HUES48 (cell line): Measurements from ENCODE around the gene ZNF438.

Source experiments
- H3K27ac ChIP-seq: one replicate; pipeline ENCODE4 v1.7.0; 2013; ENCODE audit warnings: low read depth, low read length, inconsistent platforms
- H3K27me3 ChIP-seq: 2 replicates; pipeline ENCODE4 v1.6.1; 2013; ENCODE audit warnings: mild to moderate bottlenecking, low read length; ENCODE audit not compliant: control insufficient read depth, insufficient read depth
- H3K36me3 ChIP-seq: 2 replicates; pipeline ENCODE4 v1.6.1; 2013; ENCODE audit warnings: low read length; ENCODE audit not compliant: control insufficient read depth, insufficient read depth
- H3K4me1 ChIP-seq: 2 replicates; pipeline ENCODE4 v1.6.1; 2013; ENCODE audit warnings: mild to moderate bottlenecking, low read length; ENCODE audit not compliant: control insufficient read depth, insufficient read depth
- H3K4me3 ChIP-seq: 2 replicates; pipeline ENCODE4 v1.5.1; 2013; ENCODE audit warnings: mild to moderate bottlenecking, low read depth, low read length
- H3K9ac ChIP-seq: 2 replicates; pipeline ENCODE4 v1.6.1; 2013; ENCODE audit warnings: mild to moderate bottlenecking, low read depth, low read length, moderate library complexity
- H3K9me3 ChIP-seq: 2 replicates; pipeline ENCODE4 v1.6.1; 2013; ENCODE audit warnings: low read length; ENCODE audit not compliant: control insufficient read depth, insufficient read depth

The ZNF438 gene

DNA sequence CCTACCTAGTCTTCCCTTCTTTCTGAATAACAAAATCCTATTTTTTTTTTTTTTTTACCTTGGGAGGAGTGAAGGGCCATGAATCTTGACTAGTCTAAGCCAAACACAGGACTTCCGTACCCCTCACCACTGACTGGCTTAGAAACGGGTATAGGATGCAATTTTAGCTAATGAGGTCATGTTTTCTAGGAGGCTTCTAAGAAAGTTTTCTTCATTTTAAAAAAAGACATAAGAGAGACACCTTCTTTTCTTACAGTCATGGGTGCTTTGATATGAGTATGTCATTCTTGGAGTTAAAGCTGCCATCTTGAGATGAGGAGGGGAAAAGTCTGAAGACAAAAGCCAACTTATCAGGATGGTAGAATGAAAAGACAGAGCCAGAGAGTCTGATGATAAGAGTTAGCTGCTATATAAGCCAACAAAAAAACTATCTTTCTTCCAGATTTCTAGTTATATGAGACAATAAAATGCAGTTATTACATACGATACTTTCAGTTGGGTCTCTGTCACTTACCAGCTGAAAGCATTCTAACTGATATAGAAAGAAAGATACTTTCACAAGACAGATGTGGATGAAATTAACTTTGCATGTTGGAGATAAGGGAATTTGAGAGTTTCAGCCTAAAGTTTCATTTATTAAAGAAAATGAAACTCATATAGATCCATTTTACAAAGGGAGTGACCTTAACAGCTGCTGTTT lies 34.0 kb downstream of the ZNF438 start:
- no peaks in the 10 kb centered on the region for H3K27me3 ChIP-seq
- no peak overlapping the region for H3K27ac ChIP-seq
- no peak overlapping the region for H3K9ac ChIP-seq
- H3K4me1 ChIP-seq, result peaks cover 5% of the 10 kb centered on the region; the same call in 1 of the 2 replicates
- peaks cover 23% of the 10 kb centered on the region for H3K9me3 ChIP-seq
- H3K4me3 ChIP-seq, result no peak overlapping the region
- no peaks in the 10 kb centered on the region for H3K36me3 ChIP-seq

DNA sequence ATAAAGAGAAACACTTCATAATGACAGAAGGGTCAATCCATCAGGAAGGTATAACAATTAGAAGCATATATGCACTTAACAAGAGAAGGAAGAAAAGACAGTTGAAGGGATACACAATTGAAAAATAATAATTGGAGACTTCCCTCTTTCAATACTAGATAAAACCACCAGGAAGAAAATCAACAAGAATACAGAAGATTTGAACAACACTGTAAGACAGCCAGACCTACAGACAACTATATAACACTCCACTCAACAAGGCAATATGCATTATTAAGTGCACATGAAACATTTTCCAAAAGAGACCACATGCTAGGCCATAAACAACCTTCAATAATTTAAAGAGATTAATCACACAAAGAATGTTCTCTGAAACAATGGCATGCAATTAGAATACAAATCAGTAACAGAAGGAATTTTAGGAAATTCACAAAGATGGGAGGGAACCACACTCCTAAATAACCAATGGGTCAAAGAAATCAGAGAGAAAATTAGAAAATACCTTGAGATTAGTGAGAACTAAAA lies 35.1 kb downstream of the ZNF438 start:
- H3K9ac ChIP-seq, result no peak overlapping the region
- no peak overlapping the region for H3K27ac ChIP-seq
- H3K36me3 ChIP-seq, result no peaks in the 10 kb centered on the region
- H3K4me1 ChIP-seq, result peaks cover 5% of the 10 kb centered on the region; the same call in 1 of the 2 replicates
- peaks cover 23% of the 10 kb centered on the region for H3K9me3 ChIP-seq
- no peaks in the 10 kb centered on the region for H3K27me3 ChIP-seq
- no peak overlapping the region for H3K4me3 ChIP-seq

DNA sequence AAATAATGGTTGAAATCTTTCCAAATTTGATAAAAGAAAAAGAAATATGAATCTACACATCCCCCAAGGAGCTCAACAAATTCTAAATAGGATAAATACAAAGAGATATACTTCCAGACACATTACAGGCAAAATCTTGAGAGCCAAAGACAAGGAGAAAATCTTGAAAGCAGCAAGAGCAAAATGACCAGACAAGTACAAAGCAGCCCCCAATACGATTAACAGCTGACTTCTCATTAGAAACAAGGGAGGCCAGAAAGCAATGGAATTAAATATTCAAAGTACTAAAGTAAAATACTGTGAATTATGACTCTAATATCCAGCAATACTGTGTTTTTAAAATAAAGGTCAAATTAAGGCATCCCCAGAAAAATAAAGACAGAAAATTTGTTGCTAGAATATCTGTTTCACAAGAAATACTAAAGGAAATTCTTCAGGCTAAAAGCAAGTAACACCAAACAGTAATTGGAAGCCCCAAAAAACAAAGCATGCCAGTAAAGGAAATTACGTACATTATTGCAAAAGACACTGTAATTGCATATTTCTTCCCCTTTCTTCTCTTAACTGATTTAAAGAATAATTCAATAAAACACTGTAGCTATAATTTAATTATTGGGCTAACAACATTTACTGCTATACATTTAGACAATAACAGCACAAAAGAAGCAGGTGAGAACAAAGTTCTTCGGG lies 36.4 kb downstream of the ZNF438 start:
- Histone ChIP-seq H3K9ac (no peak overlapping the region), H3K4me1 (peaks cover 5% of the 10 kb centered on the region; the same call in 1 of the 2 replicates), H3K9me3 (peaks cover 23% of the 10 kb centered on the region), H3K36me3 (no peaks in the 10 kb centered on the region), H3K4me3 (no peak overlapping the region), H3K27ac (no peak overlapping the region), H3K27me3 (no peaks in the 10 kb centered on the region)

DNA sequence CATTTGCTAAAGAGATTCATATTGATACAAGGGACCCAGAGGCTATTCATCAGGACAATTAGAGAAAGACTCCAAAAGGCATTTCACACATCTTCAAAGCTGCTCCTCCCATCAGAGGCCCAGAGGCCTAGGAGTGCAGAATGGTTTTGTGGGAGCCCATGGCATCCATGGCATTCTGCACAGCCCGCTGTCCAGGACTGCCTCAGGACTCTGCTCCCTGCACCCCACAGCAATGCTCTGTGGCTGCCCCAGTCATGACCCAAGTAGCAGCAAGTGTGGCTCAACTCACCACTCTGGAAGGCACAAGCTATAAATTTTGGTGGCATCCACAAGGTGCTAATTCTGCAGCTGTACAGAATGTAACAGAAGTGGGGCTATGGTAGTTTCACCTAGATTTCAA lies 38.5 kb downstream of the ZNF438 start:
- no peak overlapping the region for H3K9ac ChIP-seq
- H3K27ac ChIP-seq, result no peak overlapping the region
- peaks cover 23% of the 10 kb centered on the region for H3K9me3 ChIP-seq
- no peaks in the 10 kb centered on the region for H3K36me3 ChIP-seq
- H3K27me3 ChIP-seq, result no peaks in the 10 kb centered on the region
- peaks cover 5% of the 10 kb centered on the region; the same call in 1 of the 2 replicates for H3K4me1 ChIP-seq
- H3K4me3 ChIP-seq, result no peak overlapping the region

DNA sequence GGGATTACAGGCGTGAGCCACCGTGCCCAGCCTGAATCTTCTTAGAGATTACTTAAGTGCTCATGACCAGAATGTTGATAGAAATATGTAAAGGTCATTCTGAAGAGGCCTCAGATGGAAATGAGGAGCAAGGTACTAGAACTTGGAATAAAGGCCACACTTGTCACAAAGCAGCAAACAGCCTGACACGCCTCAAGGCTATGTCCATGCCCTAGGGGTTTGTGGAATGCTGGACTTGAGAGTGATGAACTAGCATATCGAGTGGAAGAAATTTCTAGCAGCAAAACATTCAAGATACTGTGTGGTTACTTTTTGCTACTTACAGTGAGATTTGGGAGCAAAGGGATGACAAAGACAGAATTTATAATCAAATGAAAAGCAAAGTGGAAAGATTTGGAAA lies 39.0 kb downstream of the ZNF438 start:
- no peaks in the 10 kb centered on the region for H3K36me3 ChIP-seq
- no peak overlapping the region for H3K4me3 ChIP-seq
- peaks cover 5% of the 10 kb centered on the region; the same call in 1 of the 2 replicates for H3K4me1 ChIP-seq
- no peak overlapping the region for H3K27ac ChIP-seq
- H3K27me3 ChIP-seq, result no peaks in the 10 kb centered on the region
- H3K9ac ChIP-seq, result no peak overlapping the region
- H3K9me3 ChIP-seq, result peaks cover 23% of the 10 kb centered on the region

DNA sequence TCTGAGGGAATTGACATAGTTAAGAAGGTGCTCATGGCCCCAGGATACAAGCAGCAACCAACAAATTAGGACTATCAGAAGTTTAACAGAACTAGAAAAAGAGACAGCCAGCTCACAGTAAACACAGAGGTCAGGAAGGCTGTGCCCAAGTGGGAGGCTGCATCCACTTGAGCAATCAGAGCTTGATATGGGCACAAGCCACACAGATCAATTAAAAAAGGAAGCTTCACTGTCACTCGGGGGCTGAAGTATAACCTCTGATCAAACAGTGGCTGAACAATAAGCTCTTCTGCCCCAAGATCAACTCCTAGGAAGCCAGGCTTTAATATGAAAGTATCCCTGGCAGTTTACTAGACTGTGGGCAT lies 40.0 kb downstream of the ZNF438 start:
- peaks cover 3% of the 10 kb centered on the region; the same call in 1 of the 2 replicates for H3K4me1 ChIP-seq
- no peak overlapping the region for H3K9ac ChIP-seq
- no peaks in the 10 kb centered on the region for H3K27me3 ChIP-seq
- no peak overlapping the region for H3K4me3 ChIP-seq
- H3K36me3 ChIP-seq, result no peaks in the 10 kb centered on the region
- no peak overlapping the region for H3K27ac ChIP-seq
- H3K9me3 ChIP-seq, result peaks cover 23% of the 10 kb centered on the region

DNA sequence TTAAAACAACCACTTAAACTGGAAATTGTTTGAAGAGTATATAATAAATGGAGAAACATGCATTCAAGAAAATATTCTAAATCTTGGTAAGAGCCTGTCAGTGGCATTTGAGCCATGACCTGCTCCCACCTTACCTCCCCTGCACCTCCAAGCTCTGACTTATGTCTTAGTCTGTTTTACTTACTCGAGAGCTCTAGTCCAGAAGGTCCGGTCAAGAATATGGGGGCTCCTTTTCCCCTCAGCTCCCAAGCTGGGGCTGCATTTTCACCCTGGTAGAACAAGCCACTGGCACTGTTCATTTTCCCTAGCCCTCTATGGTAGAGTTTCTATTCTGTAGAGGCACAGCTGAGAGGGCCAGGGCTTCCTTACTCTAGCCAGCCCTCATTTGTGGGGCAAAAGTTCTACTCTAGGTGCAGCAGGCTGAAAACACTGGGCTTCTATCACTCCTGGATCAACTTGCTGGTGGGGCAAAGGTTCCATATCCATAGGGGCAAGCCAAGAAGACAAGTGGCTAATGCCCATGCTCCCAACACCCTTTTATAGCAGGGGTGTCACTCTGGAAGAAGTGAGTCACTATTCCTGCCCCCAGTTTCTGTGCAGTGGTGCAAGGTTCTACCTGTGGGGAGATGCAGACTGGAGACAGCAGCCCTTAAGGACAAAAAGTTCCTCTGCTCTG lies 40.6 kb downstream of the ZNF438 start:
- no peaks in the 10 kb centered on the region for H3K36me3 ChIP-seq
- H3K4me1 ChIP-seq, result no peaks in the 10 kb centered on the region
- H3K27me3 ChIP-seq, result no peaks in the 10 kb centered on the region
- peaks cover 23% of the 10 kb centered on the region for H3K9me3 ChIP-seq
- H3K9ac ChIP-seq, result no peak overlapping the region
- no peak overlapping the region for H3K27ac ChIP-seq
- no peak overlapping the region for H3K4me3 ChIP-seq

- Histone ChIP-seq H3K36me3 (no peaks in the 10 kb centered on the region), H3K27ac (no peak overlapping the region), H3K9me3 (peaks cover 21% of the 10 kb centered on the region), H3K4me1 (no peaks in the 10 kb centered on the region), H3K4me3 (no peak overlapping the region), H3K27me3 (no peaks in the 10 kb centered on the region), H3K9ac (no peak overlapping the region)
Observed at GRCh38 chr10:30990351-30990750, 41.3 kb downstream of the ZNF438 start.

DNA sequence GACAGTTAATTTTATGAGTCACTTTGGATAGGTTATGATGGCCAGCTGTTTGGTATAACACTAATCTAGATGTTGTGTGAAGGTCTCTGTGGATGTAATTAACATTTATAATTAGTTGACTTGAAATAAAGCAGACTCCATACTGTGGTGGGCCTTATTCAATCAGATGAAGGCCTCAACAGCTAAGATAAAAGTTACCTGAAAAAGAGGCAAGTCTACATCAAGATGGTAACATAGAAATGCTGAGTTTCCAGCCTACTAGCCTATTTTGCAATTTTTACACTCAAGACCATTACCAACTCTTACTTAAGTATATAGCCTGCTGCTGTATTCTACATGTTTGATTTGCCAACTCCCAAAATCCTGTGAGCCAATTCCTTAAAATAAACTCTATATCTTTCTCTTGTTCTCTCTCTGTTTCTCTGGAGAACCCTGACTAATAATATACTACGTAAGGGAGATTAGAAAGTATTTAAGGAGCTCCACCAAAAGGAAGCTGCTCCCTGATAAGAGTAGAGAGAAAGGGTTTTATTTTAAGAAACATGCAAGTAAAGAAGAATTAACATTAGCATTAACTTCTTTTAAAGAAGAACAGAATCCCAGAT lies 42.7 kb downstream of the ZNF438 start:
- no peak overlapping the region for H3K27ac ChIP-seq
- H3K4me3 ChIP-seq, result no peak overlapping the region
- H3K36me3 ChIP-seq, result no peaks in the 10 kb centered on the region
- no peaks in the 10 kb centered on the region for H3K27me3 ChIP-seq
- 0 out of 2 replicates have a peak, but pooled peaks cover 9% of the 10 kb centered on the region for H3K9me3 ChIP-seq
- H3K4me1 ChIP-seq, result no peaks in the 10 kb centered on the region
- no peak overlapping the region for H3K9ac ChIP-seq

- no peak overlapping the region for H3K4me3 ChIP-seq
- no peaks in the 10 kb centered on the region for H3K9me3 ChIP-seq
- H3K27me3 ChIP-seq, result no peaks in the 10 kb centered on the region
- H3K36me3 ChIP-seq, result no peaks in the 10 kb centered on the region
- H3K4me1 ChIP-seq, result no peaks in the 10 kb centered on the region
- H3K9ac ChIP-seq, result no peak overlapping the region
- no peak overlapping the region for H3K27ac ChIP-seq
Observed at GRCh38 chr10:30987463-30987862, 44.2 kb downstream of the ZNF438 start.
